Endothelial cell of umbilical vein (primary cell): ENCODE results near the gene SST. TPM values are rescaled to one million over a fixed set of nuclear protein-coding genes. Genes with fewer than 3 reads are reported as not detected.

Experiments
- BruUV-seq: library from RNA; stranded (reverse); fragments of 400-500 nt; replicated peaks from 2 replicates; lab custom pipeline; 2021; lab: Mats Ljungman, UMichigan
- CTCF ChIA-PET: fragments of 300-600, 350-600 bp; sonication (Branson Sonifier 250); formaldehyde crosslinking; loops from one replicate; lab custom pipeline; 2021; ENCODE audit warnings: antibody characterized with exemption, inconsistent platforms; lab: Charles Lee
- POLR2A ChIA-PET: fragments of 300-600, 350-600 bp; sonication (Branson Sonifier 250); formaldehyde crosslinking; loops from one replicate; lab custom pipeline; 2021; ENCODE audit warnings: antibody characterized with exemption, inconsistent platforms; lab: Charles Lee
- DNase-seq: peaks from one replicate; pipeline ENCODE4 v3.0.0-alpha.2; 2011; ENCODE audit warnings: low read depth, low spot score
- FAIRE-seq: peaks from 2 replicates; lab custom pipeline; 2011; peaks lifted over from hg19 to GRCh38; lab: Jason Lieb, UNC
- H2AFZ ChIP-seq: 2 replicates; pipeline ENCODE4 v1.6.0; 2012; ENCODE audit warnings: low read depth, low read length, control low read depth, inconsistent platforms
- H3K27ac ChIP-seq: 2 replicates; pipeline ENCODE4 v1.5.1; 2011; ENCODE audit warnings: low read depth, mild to moderate bottlenecking, control low read depth, low read length, moderate library complexity; ENCODE audit not compliant: insufficient read depth
- H3K27me3 ChIP-seq, 2 experiments: 2 replicates each; pipeline versions ENCODE4 v1.6.0 to v1.6.1; 2011; ENCODE audit warnings: low read length in 2 of 2, mixed read lengths in 1 of 2; ENCODE audit not compliant: control insufficient read depth in 2 of 2, insufficient read depth in 2 of 2
- H3K36me3 ChIP-seq, 2 experiments: 2 replicates in 1 of 2; 3 replicates in 1 of 2; pipeline ENCODE4 v1.5.1; 2011; ENCODE audit warnings: low read length in 2 of 2, mild to moderate bottlenecking in 1 of 2, moderate library complexity in 1 of 2; ENCODE audit not compliant: control insufficient read depth in 2 of 2, insufficient read depth in 2 of 2; ENCODE audit errors: extremely low read depth in 1 of 2
- H3K4me1 ChIP-seq: 3 replicates; pipeline ENCODE4 v1.5.1; 2011; ENCODE audit warnings: mild to moderate bottlenecking, low read length; ENCODE audit not compliant: control insufficient read depth, insufficient read depth; ENCODE audit errors: extremely low read depth
- H3K4me2 ChIP-seq: 2 replicates; pipeline ENCODE4 v1.6.1; 2011; ENCODE audit warnings: low read length, control low read depth, mixed read lengths; ENCODE audit not compliant: insufficient read depth
- H3K4me3 ChIP-seq, 3 experiments: fragments of 200-600 bp in 1 of 3; sonication (generic), shearing (Covaris generic) in 1 of 3; replicated peaks in 1 of 3; 2 replicates each; pipeline ENCODE4 v1.5.1; 2011 to 2016; ENCODE audit warnings: control low read depth in 3 of 3, low read length in 3 of 3, mild to moderate bottlenecking in 2 of 3, inconsistent platforms in 1 of 3, low read depth in 1 of 3, moderate library complexity in 1 of 3; ENCODE audit not compliant: insufficient read depth in 1 of 3
- H3K79me2 ChIP-seq: 2 replicates; pipeline ENCODE4 v1.6.0; 2012; ENCODE audit warnings: low read length, inconsistent platforms; ENCODE audit not compliant: control insufficient read depth, insufficient read depth
- H3K9ac ChIP-seq: replicated peaks from 2 replicates; pipeline ENCODE3; 2011; ENCODE audit warnings: low read length, control low read depth; ENCODE audit not compliant: insufficient read depth; ENCODE audit errors: extremely low read depth
- H3K9me1 ChIP-seq: replicated peaks from 3 replicates; pipeline ENCODE4 v1.6.0; 2011; ENCODE audit warnings: mild to moderate bottlenecking, low read length; ENCODE audit not compliant: control insufficient read depth, insufficient read depth; ENCODE audit errors: extremely low read depth
- H3K9me3 ChIP-seq: replicated peaks from 2 replicates; pipeline ENCODE4 v1.5.1; 2012; ENCODE audit warnings: low read length, inconsistent platforms; ENCODE audit not compliant: control insufficient read depth, insufficient read depth
- H4K20me1 ChIP-seq: replicated peaks from 2 replicates; pipeline ENCODE3; 2011; ENCODE audit warnings: mild to moderate bottlenecking, low read length; ENCODE audit not compliant: control insufficient read depth, insufficient read depth; ENCODE audit errors: extremely low read depth
- CTCF ChIP-seq, 2 donors: IDR thresholded peaks; 1 replicate in 1 of 2; 2 replicates in 1 of 2; pipeline ENCODE4 v1.5.1; 2011; ENCODE audit warnings: low read length in 2 of 2, mild to moderate bottlenecking in 2 of 2, moderate library complexity in 2 of 2, control low read depth in 1 of 2, inconsistent platforms in 1 of 2, low read depth in 1 of 2; ENCODE audit not compliant: insufficient read depth in 1 of 2; ENCODE audit errors: extremely low read depth in 1 of 2
- EZH2 ChIP-seq: IDR thresholded peaks from 2 replicates; pipeline ENCODE4 v1.6.1; 2012; ENCODE audit warnings: borderline replicate concordance, low read depth, mild to moderate bottlenecking, moderate library complexity, low read length, inconsistent platforms; ENCODE audit not compliant: severe bottlenecking
- FOS ChIP-seq: IDR thresholded peaks from 2 replicates; pipeline ENCODE4 v1.6.1; 2011; ENCODE audit warnings: mild to moderate bottlenecking, low read length, moderate library complexity, borderline replicate concordance; ENCODE audit not compliant: insufficient read depth
- GATA2 ChIP-seq: IDR thresholded peaks from 2 replicates; pipeline ENCODE4 v1.7.0; 2011; ENCODE audit warnings: low read depth, mild to moderate bottlenecking, moderate library complexity, mixed read lengths, low read length; ENCODE audit not compliant: insufficient read length, insufficient read depth
- JUN ChIP-seq: IDR thresholded peaks from 2 replicates; pipeline ENCODE4 v1.6.1; 2011; ENCODE audit warnings: borderline replicate concordance, low read depth; ENCODE audit not compliant: insufficient read length, insufficient read depth
- MAX ChIP-seq: IDR thresholded peaks from 2 replicates; pipeline ENCODE4 v1.6.1; 2011; ENCODE audit not compliant: insufficient read depth, insufficient read length
- MYC ChIP-seq: IDR thresholded peaks from one replicate; pipeline ENCODE4 v1.6.1; 2011; ENCODE audit warnings: mild to moderate bottlenecking, low read depth, low read length
- POLR2A ChIP-seq: IDR thresholded peaks from 2 replicates; pipeline ENCODE4 v1.6.1; 2012; ENCODE audit warnings: low read depth, mild to moderate bottlenecking, control low read depth, low read length
- POLR2AphosphoS5 ChIP-seq: IDR thresholded peaks from 2 replicates; pipeline ENCODE4 v1.6.1; 2012; ENCODE audit warnings: low read depth, mild to moderate bottlenecking, control low read depth, low read length, moderate library complexity; ENCODE audit not compliant: insufficient read depth
- dilution Hi-C: fragments of 300-500 bp; cut with MboI; formaldehyde crosslinking; loops from one replicate; pipeline ENCODE4 v1.15.0; 2019; ENCODE audit warnings: low sequenced_read_pairs; ENCODE audit not compliant: extremely low pct_ligation_motif_present
- intact Hi-C: fragments of 100-400 bp; cut with micrococcal nuclease; formaldehyde crosslinking; loops from one replicate; pipeline ENCODE4 v1.10.0; 2022
- polyA plus RNA-seq, 4 experiments: library from polyadenylated mRNA; depleted of rRNA in 3 of 4; stranded (reverse) in 3 of 4; unstranded in 1 of 4; fragments of >200 nt; gene quantifications; 2 replicates each; pipeline versions ENCODE4 v1.2.1 to v1.2.3, GENCODE V29; 2011 to 2012; ENCODE audit warnings: missing spikeins in 1 of 4
- total RNA-seq: library from RNA; stranded (reverse); gene quantifications from 2 replicates; pipeline ENCODE4 v1.2.3, GENCODE V29; 2021

The SST gene
- total and polyA plus RNA-seq, 2 donors (not counting 3 experiments of a cell fraction or from before 2014, with no cell fraction given) = not detected

DNA sequence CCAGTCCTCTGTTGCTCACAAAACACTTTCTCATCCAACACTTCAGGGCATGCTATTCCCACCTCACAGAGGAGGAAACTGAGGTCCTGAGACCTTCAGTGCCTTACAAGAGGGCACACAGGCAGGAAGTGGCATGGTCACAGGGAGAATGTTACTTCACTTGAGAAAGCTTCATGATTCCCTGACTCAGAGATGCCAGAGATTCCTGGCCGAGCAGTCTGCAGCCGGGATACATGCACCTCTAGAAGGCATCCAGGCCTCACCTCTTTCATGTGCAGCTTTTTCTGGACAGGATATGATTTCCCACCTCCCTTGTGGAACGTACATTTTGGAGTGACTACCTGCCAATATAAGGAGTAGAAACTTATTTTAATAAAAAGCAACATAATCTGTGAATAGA, 2.8 kb upstream of the SST start:
- no peak for DNase-seq
- no peaks in the 10 kb centered on the region for H3K9me1 ChIP-seq
- dilution Hi-C loops (no loop called here), intact Hi-C loops (no loop called here)
- no peak for FAIRE-seq
- no peak overlapping the region for H3K4me3 ChIP-seq
- H3K27ac ChIP-seq = no peak overlapping the region
- TF ChIP-seq CTCF (IDR thresholded peaks at IDR 0.05; ENCODE audit: extremely low read depth in 1 of 2, insufficient read depth in 1 of 2, low read depth in 1 of 2, low read length in 2 of 2) (no peak), GATA2 (no peak), MAX (no peak), POLR2AphosphoS5 (no peak), FOS (no peak), POLR2A (no peak), EZH2 (no peak), MYC (no peak), JUN (no peak)
- H3K9me3 ChIP-seq = no peaks in the 10 kb centered on the region
- CTCF ChIA-PET = interaction anchor here (1.2 kb wide), 1 partner anchor 353 kb away, joined by 5 read pairs; no protein-coding TSS in a partner anchor
- H2AFZ ChIP-seq = no peak overlapping the region
- H3K36me3 ChIP-seq = no peaks in the 10 kb centered on the region
- no peaks in the 10 kb centered on the region for H3K4me1 ChIP-seq
- H3K79me2 ChIP-seq = no peaks in the 10 kb centered on the region
- peaks cover 2 to 6% of the 10 kb centered on the region in 2 experiments for H3K27me3 ChIP-seq
- no TSS peak for BruUV-seq
- H4K20me1 ChIP-seq = no peaks in the 10 kb centered on the region
- H3K9ac ChIP-seq = no peak overlapping the region
- POLR2A ChIA-PET = no interaction called here
- no peak overlapping the region for H3K4me2 ChIP-seq
